HG03378 (cell line): ENCODE results near the gene C9orf78.

Experiments
- ATAC-seq: cut with Tn5 transposase; IDR thresholded peaks from one replicate; pipeline ENCODE4 v1.9.1; 2021; ENCODE audit warnings: mild to moderate bottlenecking, moderate library complexity; ENCODE audit not compliant: unreplicated experiment

Gene C9orf78

DNA sequence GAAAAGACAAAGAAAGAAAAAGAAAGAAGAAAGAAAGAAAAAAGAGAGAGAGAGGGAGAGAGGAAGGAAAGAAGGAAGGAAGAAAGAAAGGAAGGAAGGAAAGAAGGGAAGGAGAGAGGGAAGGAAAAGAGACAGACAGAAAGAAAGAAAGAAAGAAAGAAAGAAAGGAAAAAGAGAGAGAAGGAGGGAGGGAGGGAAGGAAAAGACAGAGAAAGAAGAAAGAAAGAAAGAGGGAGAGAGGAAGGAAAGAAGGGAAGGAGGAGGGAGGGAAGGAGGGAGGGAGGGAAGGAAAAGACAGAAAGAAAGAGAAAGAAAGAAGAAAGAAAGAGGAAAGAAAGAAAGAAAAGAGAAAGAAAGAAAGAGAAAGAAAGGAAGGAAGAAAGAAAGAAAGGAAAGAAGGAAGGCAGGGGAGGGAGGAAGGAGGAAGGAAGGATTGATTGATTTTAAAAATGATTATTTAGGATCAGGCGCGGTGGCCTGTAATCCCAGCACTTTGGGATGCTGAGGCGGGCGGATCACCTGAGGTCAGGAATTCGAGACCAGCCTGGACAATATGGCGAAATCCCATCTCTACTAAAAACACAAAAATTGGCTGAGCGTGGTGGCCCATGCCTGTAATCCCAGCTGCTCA, 55.4 kb downstream of the C9orf78 start:
- ATAC-seq, result no peak

DNA sequence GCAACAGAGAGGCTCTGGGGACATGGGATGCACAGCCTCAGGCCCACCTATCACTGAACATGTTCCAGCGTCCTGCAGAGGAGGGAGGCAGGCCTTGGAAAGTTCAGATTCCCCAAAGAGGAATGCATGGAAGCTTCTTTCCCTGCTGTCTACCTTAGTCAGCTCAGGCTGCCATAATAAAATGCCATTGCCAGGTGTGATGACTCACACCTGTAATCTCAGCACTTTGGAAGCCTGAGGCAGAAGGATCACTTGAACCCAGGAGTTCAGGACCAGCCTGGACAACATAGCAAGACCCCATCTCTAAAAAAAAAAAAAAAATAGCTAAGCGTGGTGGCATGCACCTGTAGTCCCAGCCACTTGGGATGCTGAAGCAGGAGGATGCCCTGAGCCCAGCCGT, 56.6 kb downstream of the C9orf78 start:
- no peak for ATAC-seq

DNA sequence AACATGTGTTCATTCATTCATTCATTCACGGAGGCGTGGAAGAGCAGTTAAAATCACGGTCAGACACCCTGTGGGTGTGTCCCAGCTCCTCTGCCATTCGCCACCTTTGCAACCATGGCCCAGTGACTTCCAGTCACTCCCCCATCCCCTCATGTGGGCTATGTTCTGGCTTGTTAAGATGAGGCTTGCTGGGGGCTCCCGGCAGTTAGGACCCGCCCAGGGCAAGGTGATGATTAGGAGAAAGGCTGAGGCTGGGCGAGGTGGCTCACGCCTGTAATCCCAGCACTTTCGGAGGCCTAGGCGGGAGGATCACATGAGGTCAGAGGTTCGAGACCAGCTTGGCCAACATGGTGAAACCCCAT, 57.3 kb downstream of the C9orf78 start:
- ATAC-seq, result no peak
